Astrocyte (in vitro differentiated cells and primary cell): ENCODE data around the gene GTF3C1.

Source experiments
- EZH2 ChIP-seq: IDR thresholded peaks from 2 replicates; pipeline ENCODE4 v1.6.1; 2012; ENCODE audit warnings: mild to moderate bottlenecking, low read length, inconsistent platforms; ENCODE audit not compliant: insufficient read depth
- TF ChIP-seq, protein P1 (sequence below): IDR thresholded peaks from 2 replicates; pipeline ENCODE4 v1.5.1; 2011; ENCODE audit warnings: low read depth, mild to moderate bottlenecking, inconsistent platforms, low read length, moderate library complexity; ENCODE audit not compliant: insufficient read depth

DNA sequence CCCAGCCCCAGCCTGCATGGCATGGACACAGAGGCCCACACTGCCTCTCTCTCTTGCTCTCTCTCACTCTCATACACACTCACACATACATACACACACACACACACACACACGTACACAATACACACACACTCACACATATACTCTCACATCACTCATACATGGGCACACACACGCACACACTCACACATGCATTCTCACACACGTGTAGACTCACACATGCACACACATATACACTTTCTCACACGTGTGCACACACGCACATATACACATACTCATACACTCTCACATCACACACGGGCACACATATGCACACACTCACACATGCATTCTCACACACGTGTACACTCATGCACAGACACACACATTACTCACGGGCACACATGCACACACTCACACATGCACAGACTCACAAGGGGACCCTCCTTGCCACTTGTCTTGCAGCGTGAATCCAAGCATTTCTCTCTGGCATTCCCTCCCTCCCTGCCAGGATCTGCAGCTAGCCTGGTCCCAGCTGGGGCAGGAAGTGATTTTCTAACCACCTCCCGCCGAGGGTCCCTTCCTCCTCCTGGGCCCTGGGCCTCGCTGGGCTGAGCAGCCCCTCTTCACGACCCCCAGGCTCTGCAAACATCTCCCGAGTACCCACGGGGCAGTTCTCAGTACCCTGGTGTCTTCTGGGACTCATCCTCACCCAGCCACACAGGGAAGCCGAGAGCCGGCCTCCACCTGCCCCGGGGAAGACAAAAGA lies 110.3 kb downstream of the GTF3C1 start:
- TF ChIP-seq, protein P1, sequence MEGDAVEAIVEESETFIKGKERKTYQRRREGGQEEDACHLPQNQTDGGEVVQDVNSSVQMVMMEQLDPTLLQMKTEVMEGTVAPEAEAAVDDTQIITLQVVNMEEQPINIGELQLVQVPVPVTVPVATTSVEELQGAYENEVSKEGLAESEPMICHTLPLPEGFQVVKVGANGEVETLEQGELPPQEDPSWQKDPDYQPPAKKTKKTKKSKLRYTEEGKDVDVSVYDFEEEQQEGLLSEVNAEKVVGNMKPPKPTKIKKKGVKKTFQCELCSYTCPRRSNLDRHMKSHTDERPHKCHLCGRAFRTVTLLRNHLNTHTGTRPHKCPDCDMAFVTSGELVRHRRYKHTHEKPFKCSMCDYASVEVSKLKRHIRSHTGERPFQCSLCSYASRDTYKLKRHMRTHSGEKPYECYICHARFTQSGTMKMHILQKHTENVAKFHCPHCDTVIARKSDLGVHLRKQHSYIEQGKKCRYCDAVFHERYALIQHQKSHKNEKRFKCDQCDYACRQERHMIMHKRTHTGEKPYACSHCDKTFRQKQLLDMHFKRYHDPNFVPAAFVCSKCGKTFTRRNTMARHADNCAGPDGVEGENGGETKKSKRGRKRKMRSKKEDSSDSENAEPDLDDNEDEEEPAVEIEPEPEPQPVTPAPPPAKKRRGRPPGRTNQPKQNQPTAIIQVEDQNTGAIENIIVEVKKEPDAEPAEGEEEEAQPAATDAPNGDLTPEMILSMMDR: no peak
- no peak for TF ChIP-seq EZH2
